ENCODE data around the gene LBR. TPM values are rescaled to one million over a fixed set of nuclear protein-coding genes. Genes with fewer than 3 reads are reported as not detected.

LBR gene
- total RNA-seq, 1 experiment from 2014 or later: 72.5 TPM

DNA sequence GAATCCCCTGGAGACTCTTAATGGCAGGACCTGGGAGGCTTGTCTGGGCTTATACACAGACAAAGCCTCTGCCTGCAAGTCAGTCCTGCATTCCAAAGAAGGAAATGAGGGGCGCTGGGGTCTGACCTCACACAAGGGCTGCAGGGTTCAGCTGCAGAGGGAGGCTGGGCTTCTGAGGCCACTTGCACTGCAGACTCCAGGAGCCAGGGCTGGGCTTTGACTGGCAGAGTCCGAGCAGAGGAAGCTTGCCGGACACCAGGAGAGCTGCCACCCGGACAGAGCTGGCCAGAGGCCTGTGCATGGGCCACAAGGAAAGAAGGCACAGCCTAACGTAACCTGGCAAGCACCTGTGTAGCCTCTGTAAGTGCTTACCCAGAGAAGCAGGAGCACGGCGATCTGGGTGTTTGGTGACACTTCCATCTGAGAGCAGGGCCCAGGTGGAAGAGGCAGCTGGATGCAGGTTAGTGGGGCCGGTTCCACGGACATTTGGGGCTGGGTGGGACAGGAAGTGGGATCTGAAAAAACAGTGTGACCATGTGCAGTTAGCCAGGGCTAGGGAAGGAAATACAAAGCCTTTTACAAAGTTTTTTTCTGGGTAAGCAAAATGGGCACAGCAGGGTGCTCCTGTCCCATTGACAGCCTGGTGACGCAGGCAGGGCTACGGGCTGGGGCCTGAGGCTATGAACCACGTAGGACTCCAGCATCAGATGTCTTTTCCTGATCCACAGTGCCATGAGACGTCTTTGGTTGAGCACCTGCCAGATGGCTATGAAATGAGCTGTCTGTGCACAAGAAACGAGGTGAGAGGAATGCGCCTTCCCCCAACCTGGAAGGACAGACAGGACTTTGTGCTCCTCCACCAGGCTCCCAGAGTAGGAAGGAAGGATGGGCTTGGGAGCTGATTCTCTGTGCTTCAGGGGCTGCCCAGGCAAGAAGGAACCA, 37.3 kb upstream of the LBR start:
- peak; percentile 54 for DNase-seq (ENCODE audit: low spot score)

- no peak for DNase-seq (ENCODE audit: low spot score)
Measured at GRCh38 chr1:225462714-225463574, 35.1 kb upstream of the LBR start.

GRCh38 chr1:225462429-225462713, 34.5 kb upstream of the LBR start:
- no peak for DNase-seq (ENCODE audit: low spot score)

DNA sequence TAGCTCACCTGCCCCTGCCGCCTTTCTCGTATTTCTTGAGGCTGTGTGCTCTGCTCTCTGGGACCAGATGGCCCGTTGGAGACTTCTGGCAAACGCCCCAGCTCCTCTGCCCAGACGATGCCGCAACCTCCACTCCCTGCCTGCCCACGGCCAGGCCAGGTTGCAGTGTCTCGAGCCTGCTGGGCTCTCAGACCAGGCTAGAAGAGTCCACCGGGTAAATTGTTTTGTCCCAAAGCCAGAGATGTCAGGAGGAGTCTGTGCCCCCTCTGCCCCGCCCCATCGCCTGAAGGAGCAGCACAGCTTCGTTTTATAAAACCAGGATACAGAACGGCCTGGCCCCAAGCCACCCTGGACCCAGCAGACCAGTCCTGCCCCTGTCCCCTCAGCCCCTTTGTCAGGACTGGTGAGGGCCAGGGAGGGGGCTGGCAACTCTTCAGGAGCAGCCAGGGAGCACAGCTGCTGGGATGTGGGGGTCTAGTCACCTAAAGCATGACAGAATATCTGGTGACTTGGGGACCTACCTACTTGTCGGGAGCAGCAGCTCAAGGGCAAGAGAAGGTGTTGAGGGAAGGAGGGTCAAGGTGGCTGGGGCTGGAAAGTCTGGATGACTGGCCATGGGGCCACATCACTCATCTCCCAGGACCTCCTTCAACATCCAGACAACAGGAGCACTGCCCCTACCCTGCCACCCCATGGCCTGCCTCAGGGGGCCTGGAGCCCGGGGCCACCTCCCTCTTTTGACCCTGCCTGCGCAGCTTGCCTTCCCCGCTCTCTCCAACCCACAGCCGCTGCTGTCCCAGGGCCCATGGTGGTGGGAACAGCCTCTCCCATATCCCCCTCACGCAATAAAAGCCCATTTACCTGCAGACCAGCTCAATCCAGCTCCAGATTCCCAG, 33.9 kb upstream of the LBR start:
- no peak for DNase-seq (ENCODE audit: low spot score)

GRCh38 chr1:225460737-225461532, 33.1 kb upstream of the LBR start:
- peak; percentile 74 for DNase-seq (ENCODE audit: low spot score)

DNA sequence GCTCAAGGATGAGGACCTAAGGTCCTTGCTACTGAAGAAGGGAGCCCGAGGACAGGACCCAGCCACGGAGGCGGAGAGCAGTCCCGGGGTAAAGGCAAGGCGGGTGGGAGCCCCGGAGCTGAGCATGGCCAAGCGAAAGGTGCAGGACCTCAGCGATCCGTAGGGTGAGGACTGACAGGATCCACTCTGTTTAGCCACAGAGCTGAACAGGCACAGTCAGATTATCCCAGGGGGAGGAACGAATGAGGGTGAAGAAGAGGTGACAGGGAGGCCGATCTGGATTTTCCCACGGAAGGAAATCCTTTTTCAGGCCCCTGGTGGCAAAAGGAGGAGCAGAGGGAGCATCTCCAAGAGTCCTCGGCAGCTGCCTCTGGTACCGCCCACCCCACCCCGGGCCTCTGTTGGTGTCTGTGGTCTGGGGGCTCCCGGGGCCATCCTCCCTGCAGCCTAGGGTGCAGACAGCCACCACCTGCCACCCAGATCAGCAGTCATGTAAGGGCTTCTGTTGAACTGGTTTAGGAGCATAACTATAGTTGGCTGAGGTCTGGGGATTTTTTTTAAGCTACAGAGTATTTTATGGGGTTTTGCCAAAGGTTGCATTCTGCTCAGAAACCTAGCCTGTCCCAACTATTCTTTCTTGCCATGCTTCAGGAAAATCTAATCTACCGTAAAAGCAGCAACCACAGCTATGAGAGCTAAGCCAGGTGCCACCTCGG, 32.3 kb upstream of the LBR start:
- DNase-seq (ENCODE audit: low spot score): no peak

GRCh38 chr1:225458222-225458631, 30.4 kb upstream of the LBR start:
- no peak for DNase-seq (ENCODE audit: low spot score)

DNA sequence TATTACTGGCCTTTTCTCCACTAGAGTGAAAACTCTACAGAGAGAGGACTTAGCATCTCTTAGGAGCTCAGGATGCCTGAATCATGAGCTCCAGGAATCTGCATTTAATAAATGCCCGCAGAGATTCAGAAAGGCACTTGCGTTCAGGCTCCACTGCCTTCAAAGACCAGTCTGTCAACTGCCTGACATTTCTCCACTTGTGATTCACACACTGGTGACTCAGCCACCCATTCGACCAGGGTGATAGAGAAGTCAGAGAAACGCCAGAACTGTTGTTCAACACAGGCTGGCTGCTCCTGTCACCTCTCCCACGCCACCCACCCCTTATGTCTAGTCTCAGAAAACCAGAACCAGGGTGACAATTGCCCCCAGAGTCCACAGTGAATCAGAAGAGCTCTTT, 26.9 kb upstream of the LBR start:
- DNase-seq (ENCODE audit: low spot score): peak; percentile 94

GRCh38 chr1:225453797-225454648, 26.2 kb upstream of the LBR start:
- DNase-seq (ENCODE audit: low spot score): peak; percentile 30

DNA sequence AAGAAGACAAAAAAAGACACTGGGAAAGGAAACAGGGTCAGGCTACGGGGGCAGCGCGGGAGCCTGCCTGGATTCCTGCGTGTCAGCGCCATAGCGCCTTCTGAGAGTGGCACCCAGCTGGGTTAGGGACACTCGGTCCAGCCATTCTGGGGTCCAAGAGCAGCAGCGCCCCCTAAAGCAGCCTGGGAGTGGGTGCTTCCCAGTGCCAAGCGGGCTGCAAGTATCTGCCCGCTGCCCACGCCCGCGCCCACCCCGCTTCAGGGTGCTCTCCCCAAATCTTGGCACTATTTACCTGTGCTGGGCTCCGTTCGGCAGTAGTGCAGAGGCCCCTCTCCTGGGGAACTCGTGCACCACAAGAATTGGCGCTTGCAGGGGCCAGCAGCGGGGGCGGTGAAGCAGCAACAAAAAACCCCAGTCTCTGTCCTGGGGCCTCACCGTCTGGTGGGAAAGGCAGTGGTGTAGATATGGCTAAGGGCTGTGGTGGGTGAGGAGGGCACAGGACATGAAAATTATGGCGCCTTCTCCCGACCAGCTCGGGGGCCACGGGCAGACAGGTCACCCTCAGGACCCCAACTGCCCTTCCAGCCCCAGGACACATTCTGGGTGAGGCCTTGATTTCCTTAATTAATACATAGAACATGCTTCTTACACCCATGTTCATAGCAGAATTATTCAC, 24.1 kb upstream of the LBR start:
- DNase-seq (ENCODE audit: low spot score): no peak

- DNase-seq (ENCODE audit: low spot score): peak; percentile 72
Measured at GRCh38 chr1:225451340-225451739, 23.5 kb upstream of the LBR start.

DNA sequence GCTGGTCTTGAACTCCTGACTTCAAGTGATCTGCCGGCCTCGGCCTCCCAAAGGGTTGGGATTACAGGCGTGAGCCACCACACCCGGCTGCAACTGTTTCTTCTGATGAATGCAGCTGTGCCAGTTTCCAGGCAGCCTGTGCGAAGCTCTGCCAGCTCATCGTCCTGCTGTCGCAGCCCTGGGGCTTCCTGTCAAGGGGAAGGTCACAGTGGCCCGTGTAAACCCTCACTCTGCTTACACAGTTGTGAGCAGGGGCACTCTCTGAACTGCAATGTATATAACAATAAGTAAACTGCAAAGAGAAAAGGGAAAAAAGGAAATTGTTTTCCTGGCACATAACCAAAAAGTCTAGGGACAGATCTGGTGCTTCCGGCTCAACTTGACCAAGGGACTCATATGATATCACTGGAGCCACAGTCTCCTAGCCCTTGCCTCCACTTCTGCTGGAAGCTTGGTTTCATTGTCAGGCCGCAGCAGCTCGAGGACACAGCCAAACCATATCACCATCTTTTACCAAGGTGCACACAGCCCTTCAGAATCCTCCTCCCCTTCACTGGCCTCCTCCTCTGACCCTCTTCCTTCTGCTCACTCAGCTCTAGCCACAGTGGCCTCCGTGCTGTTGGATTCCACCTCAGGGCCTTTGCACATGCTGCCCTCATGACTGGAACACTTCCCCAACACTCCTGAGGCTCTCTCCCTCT, 22.8 kb upstream of the LBR start:
- peak; percentile 28 for DNase-seq (ENCODE audit: low spot score)

DNA sequence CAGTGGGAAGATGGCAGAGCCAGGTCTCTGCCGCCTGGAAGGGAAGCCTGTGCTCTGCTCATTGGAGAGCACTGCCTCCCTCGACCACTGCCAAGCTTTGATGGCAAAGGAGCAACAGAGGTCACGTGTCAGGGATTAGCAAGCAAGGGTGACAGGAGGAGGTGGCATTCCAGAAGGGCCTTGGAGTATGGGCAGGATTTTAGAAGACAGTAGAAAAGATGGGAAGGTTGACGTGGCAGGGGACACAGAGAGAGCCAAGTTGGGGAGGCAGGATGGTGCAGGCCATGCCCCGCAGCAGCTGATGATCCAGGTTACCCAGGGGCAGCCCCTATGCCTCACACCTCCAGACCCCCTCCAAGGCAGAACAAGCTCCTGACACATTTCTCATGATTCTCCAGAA, 21.9 kb upstream of the LBR start:
- DNase-seq (ENCODE audit: low spot score): no peak

DNA sequence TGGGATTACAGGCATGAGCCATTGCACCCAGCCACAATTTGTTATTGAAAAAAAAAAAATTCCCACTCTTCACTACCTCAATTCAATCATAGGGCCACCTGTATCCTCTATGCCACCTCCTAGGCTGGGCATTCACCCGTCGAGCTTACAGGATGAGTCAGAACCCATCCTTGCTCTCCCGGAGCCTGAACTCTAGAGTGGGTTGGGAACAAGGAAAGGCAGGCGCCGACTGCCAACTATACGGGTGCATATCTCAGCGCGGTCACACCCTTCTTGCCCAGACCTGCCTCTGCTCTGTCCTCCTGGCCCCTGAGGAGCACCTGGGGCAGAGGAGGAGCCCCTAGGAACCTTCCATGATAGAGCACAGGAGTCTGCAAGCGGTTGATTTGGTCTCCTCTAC, 21.4 kb upstream of the LBR start:
- DNase-seq (ENCODE audit: low spot score): peak; percentile 97

DNA sequence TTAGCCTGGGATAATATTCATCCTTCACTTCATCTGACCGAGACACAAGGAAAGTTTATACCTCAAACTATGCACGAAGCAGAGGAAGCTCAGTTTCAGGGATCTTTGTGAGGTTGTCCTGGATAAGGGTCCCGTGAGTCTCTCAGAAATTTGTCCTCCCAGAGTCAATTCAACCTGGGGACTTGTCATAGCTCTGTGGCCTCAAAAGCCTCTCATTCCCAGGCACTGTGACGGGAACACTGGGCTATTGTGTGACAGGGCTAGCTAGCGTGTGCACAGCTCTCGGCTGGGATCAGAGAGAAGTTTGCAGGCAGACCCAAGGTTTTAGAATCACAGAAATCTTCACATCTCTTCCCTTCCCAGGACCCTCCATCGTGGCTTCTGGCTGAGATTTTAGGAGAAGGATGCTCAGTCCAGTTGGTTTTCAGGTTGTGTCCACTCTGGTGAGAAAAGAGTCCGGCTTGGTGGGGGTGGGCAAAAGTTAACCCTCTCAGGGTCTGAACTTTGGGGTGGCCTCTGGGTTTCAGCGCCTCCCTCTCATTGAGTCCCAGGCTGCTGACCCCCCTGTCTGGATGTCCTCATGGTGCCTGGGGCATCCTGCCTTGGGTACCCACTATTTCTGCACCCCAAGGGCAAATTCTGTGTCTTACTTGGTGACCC, 20.4 kb upstream of the LBR start:
- no peak for DNase-seq (ENCODE audit: low spot score)

- no peak for DNase-seq (ENCODE audit: low spot score)
Measured at GRCh38 chr1:225447650-225448089, 19.8 kb upstream of the LBR start.

DNA sequence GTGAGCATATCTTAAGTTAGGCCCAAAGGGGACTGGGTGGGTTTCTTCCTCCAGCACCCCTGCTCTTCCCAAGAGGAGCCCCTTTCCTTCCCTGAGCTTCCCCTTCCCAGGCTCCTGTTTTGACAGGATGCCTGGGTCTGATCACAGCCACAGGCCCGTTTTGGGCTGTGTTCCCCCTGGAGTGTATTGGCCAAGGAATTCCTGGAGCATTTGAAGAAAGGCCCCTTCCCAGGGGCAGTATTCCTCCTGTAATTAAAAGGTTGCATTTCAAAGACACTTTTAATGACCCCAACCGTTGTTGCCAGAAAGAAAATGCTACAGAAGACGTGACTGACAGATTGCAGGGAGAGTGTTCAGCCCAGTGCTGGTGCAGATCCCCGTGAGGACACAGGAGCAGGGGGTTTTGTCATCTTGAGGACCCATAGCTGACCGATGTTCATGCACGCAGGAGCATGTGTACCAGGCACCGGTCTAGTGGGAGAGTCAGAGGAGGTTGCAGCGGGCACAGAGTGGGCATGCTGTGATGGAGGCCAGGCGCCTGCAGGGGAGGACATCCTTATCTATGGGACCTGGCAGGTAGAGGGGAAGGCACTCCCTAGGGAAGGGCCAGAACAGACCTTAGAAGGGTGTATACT, 19.3 kb upstream of the LBR start:
- no peak for DNase-seq (ENCODE audit: low spot score)

Measured in A172 (cell line).